Small intestine (tissue), 7 donors: Measurements from ENCODE around the gene RHBDD1. TPM values are rescaled to one million over a fixed set of nuclear protein-coding genes. Genes with fewer than 3 reads are reported as not detected.
"Not testable (repeated sequence)": the region's sequence is repeated elsewhere in the genome, so short reads cannot be mapped to it uniquely, and the experiment has no call there.

Experiments used
- DNase-seq, 2 donors: peaks; one replicate each; pipeline versions ENCODE4 v3.0.0 to v3.0.0-alpha.2; 2013
- FAIRE-seq: peaks from 2 replicates; lab custom pipeline; 2012; peaks lifted over from hg19 to GRCh38; lab: Jason Lieb, UNC
- H3K27ac ChIP-seq, 3 donors: one replicate each; pipeline ENCODE4 v1.5.1; 2013; ENCODE audit warnings: low read length in 2 of 3, mild to moderate bottlenecking in 2 of 3, control low read depth in 1 of 3, inconsistent platforms in 1 of 3, low read depth in 1 of 3, moderate library complexity in 1 of 3
- H3K27me3 ChIP-seq, 3 donors: one replicate each; pipeline ENCODE4 v1.6.1; 2013; ENCODE audit warnings: low read length in 3 of 3, inconsistent platforms in 1 of 3; ENCODE audit not compliant: control insufficient read depth in 3 of 3, insufficient read depth in 3 of 3
- H3K36me3 ChIP-seq, 3 donors: one replicate each; pipeline ENCODE4 v1.6.1; 2013; ENCODE audit warnings: low read length in 3 of 3, inconsistent platforms in 1 of 3, low read depth in 1 of 3, mild to moderate bottlenecking in 1 of 3, moderate library complexity in 1 of 3; ENCODE audit not compliant: control insufficient read depth in 3 of 3, insufficient read depth in 2 of 3
- H3K4me1 ChIP-seq, 3 donors: one replicate each; pipeline ENCODE4 v1.6.1; 2013; ENCODE audit warnings: low read length in 2 of 3, inconsistent platforms in 1 of 3, low read depth in 1 of 3, mild to moderate bottlenecking in 1 of 3, moderate library complexity in 1 of 3; ENCODE audit not compliant: control insufficient read depth in 3 of 3, insufficient read depth in 2 of 3
- H3K4me3 ChIP-seq, 3 donors: one replicate each; pipeline ENCODE4 v1.5.1; 2013; ENCODE audit warnings: low read length in 3 of 3, control low read depth in 1 of 3, inconsistent platforms in 1 of 3, low read depth in 1 of 3, mild to moderate bottlenecking in 1 of 3, moderate library complexity in 1 of 3
- H3K9me3 ChIP-seq, 2 donors: one replicate each; pipeline ENCODE4 v1.6.1; 2013; ENCODE audit warnings: low read depth in 1 of 2, low read length in 1 of 2; ENCODE audit not compliant: control insufficient read depth in 2 of 2, insufficient read depth in 1 of 2
- WGBS, 3 donors: extraction: QIAGEN DNeasy Blood & Tissue Kit; methylation state at CpG; one replicate each; pipeline ENCODE4 v1.1.7; 2013; 5-methylcytosine and 5-hydroxymethylcytosine counted together
- polyA plus RNA-seq, 4 donors: library from polyadenylated mRNA; stranded (reverse) in 3 of 4; unstranded in 1 of 4; fragments of 200-250 nt in 3 of 4; fragments of 120-200 nt in 1 of 4; gene quantifications; one replicate each; pipeline versions ENCODE4 v1.2.1 to v1.2.3, GENCODE V29; 2013
- donor health status: healthy with polysubstance abuse.
- donor health status: control.
- donor health status: control.
- donor health status: Bipolar disorder and iron deficiency.
- donor health status: healthy.

Gene RHBDD1
- polyA plus RNA-seq, 4 donors: 3.1 to 23.4 (median 8.7) TPM

DNA sequence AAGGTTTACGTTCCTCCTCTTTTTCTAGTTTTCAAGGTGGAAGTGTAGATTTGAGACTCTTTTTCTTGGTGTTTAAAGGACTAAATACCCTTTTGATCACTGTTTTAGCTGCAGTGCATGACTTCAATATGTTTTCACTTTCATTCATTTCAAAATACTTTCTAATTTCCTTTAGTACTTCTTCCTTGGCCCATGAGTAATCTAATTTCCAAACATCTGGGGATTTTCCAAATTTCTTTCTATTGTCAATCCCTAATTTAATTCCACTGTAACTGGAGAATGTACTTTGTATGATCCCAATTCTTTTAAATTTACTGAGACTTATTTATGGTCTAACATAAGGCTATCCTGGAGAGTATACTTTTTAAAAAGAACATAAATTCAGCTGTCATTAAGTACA is 3.8 kb upstream of the RHBDD1 start:
- H3K27ac ChIP-seq: no peak overlapping the region
- FAIRE-seq: no peak
- 94 to 100% (median 97%) methylated on average over 1 of the region's 1 CpG for WGBS, 3 donors

DNA sequence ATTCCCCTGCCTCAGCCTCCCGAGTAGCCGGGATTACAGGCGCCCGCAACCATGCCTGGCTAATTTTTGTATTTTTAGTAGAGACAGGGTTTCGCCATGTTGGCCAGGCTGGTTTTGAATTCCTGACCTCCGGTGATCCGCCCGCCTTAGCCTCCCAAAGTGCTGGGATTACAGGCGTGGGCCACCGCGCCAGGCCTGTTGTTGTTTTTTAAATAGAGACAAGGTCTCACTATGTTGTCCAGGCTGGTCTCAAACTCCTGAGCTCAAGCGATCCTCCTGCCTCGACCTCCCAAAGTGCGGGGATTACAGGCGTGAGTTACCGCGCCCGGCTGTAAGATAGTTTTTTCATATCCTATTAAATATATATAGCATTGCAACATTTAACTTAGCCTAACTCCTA is 974 bp upstream of the RHBDD1 start:
- not testable (repeated sequence) for H3K27ac ChIP-seq, H3K9me3 ChIP-seq, H3K36me3 ChIP-seq, DNase-seq, H3K27me3 ChIP-seq, FAIRE-seq
- WGBS, 3 donors: 75 to 87% (median 85%) methylated on average over 18 of the region's 18 CpGs
- H3K4me1 ChIP-seq: peaks cover 2 to 14% (median 12%) of the 10 kb centered on the region in 3 donors
- peak overlapping the region; percentile 50 to 81 (median 74) for H3K4me3 ChIP-seq

More for the DNA sequence above, 3.8 kb upstream of the RHBDD1 start:
- Histone ChIP-seq H3K27me3 (no peaks in the 10 kb centered on the region), H3K4me1 (peaks cover 0 to 11% (median under 1%) of the 10 kb centered on the region in 3 donors), H3K9me3 (peaks cover 0 to 3% of the 10 kb centered on the region in 2 donors), H3K4me3 (no peak overlapping the region), H3K36me3 (no peaks in the 10 kb centered on the region)
- DNase-seq: no peak

DNA sequence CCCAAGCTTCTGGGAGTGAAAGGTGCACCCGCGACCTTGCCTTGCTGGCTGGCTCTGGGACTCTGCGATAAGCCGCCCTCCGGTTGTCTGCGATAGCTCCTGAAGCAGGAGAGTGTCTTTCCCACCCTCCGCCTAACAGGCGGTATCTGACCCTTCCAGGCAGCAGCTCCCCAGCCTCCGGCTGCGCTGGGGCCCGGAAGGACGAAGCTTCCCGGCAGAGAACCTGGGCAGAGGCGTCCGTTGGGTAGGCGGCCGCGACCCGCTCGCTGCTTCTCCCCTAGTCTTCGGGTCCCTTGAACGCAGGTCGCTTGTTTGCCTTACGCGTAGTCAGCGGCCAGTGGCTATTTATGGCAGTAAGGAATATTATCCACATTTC is 446 bp upstream of the RHBDD1 start:
- no peaks in the 10 kb centered on the region for H3K36me3 ChIP-seq
- no peak for DNase-seq
- 1 to 5% (median 3%) methylated on average over 25 to 26 of the region's 26 CpGs for WGBS, 3 donors
- peaks cover 0 to 3% of the 10 kb centered on the region in 2 donors for H3K9me3 ChIP-seq
- H3K4me1 ChIP-seq: peaks cover 2 to 16% (median 14%) of the 10 kb centered on the region in 3 donors
- H3K27ac ChIP-seq: peak overlapping the region; percentile 98 to 100 (median 99)
- H3K27me3 ChIP-seq: no peaks in the 10 kb centered on the region
- H3K4me3 ChIP-seq: peak overlapping the region; percentile 50 to 81 (median 74)
- no peak for FAIRE-seq

DNA sequence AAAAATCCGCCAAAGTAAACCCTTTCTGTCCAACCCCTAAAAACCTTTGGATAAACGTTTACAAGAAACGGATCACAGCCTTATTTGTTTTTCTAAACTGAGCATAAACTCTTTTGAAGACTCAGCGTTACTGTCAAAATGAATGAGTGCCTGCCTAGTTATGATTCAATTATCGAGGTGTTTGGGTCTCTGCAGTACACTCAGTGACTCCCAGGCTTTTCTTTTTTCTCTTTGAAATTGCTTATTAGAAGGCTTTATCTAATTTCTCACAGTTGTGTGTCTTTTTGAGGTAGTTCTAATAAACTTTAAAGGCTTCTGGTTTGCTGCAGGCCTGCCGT is 663 bp downstream of the RHBDD1 start:
- Histone ChIP-seq H3K27ac (peak overlapping the region; percentile 98 to 100 (median 99)), H3K4me1 (peaks cover 2 to 16% (median 14%) of the 10 kb centered on the region in 3 donors), H3K9me3 (peaks cover 0 to 3% of the 10 kb centered on the region in 2 donors), H3K4me3 (peak overlapping the region in 2 of 3 donors; percentile 74 to 81), H3K27me3 (no peaks in the 10 kb centered on the region), H3K36me3 (no peaks in the 10 kb centered on the region)
- FAIRE-seq (no peak), DNase-seq (no peak)
- 1 to 2% (median 1%) methylated on average over 6 of the region's 6 CpGs for WGBS, 3 donors

DNA sequence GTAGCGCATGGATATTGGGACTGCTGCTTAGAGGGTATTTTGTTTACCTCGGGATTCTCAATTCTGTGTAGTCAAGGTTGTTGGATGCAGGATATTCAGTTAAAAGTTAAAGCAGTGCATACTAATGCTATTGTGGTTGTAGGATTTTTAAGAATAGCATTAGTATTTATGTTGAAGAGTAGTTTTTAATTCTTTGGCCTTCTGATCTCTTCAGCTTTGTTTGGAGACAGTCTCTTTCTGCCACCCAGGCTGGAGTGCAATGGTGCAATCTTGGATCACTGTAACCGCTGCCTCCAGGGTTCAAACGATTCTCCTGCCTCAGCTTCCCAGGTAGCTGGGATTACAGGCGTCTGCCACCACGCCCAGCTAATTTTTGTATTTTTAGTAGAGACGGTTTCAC is 1.5 kb downstream of the RHBDD1 start:
- H3K27me3 ChIP-seq: no peaks in the 10 kb centered on the region
- FAIRE-seq: no peak
- H3K9me3 ChIP-seq: peaks cover 0 to 3% of the 10 kb centered on the region in 2 donors
- H3K4me3 ChIP-seq: no peak overlapping the region
- 64 to 86% (median 68%) methylated on average over 7 of the region's 7 CpGs for WGBS, 3 donors
- no peaks in the 10 kb centered on the region for H3K36me3 ChIP-seq
- H3K27ac ChIP-seq: peak overlapping the region; percentile 98 to 100 (median 99)
- peaks cover 2 to 16% (median 14%) of the 10 kb centered on the region in 3 donors for H3K4me1 ChIP-seq
- DNase-seq: no peak

DNA sequence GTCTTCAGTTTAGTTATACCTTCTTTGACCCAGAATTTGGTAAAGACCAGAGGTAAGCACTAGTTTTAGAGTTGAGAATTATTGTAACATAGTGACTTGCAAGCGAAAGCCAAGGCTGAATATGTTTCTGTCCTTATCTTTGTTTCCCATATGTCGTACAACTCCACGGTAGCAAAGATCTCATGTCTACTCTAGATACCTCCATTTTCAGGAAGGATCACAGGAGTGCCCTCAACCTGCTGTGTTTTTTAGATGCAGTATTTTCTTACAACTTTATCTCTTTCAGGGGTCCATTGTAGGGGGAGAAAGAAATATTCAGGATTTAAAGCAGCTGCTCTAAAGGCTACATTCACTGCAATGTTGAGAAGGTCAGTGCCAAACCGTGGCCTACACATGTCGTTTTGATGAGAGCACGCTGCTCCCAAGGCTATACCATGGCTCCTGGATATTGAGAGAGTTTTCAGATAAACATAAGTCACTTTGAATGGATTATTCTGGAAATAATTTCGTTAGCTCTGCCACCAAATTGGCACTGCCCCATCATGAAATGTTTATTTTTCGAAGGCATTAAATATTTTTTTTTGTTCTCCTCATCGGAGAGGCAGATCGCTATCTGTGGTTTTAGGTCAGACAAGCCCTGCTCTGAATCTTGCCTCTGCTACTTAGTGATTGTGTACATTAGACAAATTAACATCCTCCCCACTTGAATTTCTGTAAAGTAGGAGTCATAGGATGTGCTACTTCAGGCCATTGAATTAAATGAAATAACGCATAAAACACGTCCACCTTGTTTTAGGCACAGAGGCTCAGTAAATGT is 2.1 kb downstream of the RHBDD1 start:
- Histone ChIP-seq H3K36me3 (no peaks in the 10 kb centered on the region), H3K4me3 (no peak overlapping the region), H3K27ac (peak overlapping the region; percentile 48 to 100 (median 99)), H3K9me3 (peaks cover 0 to 3% of the 10 kb centered on the region in 2 donors), H3K4me1 (peaks cover 2 to 16% (median 14%) of the 10 kb centered on the region in 3 donors), H3K27me3 (no peaks in the 10 kb centered on the region)
- FAIRE-seq (no peak), DNase-seq (peak in 1 of 2 donors; percentile 1)
- WGBS, 3 donors: 77 to 88% (median 77%) methylated on average over 12 of the region's 12 CpGs

DNA sequence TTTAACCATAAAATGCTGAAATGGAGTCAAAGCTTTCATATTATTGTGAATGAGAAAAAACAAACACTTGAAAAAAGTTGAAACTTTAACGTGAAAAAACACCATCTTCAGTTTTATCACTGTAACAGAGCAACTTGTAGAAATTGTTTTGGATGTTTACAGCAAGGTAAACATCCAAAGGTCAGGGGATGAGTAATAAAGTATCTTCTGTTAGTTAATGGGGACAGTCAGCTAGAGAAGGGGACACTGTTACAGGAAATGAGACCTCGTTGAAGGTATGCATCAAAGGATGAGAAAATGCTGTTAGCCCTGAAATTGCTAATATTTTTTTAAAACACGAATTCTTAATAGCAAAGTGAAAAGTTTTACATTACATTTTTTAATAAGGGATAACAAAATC is 2.9 kb downstream of the RHBDD1 start:
- FAIRE-seq (no peak), DNase-seq (peak; percentile 2 to 6)
- Histone ChIP-seq H3K27me3 (no peaks in the 10 kb centered on the region), H3K4me3 (no peak overlapping the region), H3K36me3 (no peaks in the 10 kb centered on the region), H3K4me1 (peaks cover 2 to 16% (median 14%) of the 10 kb centered on the region in 3 donors), H3K9me3 (peaks cover 0 to 3% of the 10 kb centered on the region in 2 donors), H3K27ac (no peak overlapping the region)
- WGBS, 3 donors: 37 to 49% (median 39%) methylated on average over 3 of the region's 3 CpGs

DNA sequence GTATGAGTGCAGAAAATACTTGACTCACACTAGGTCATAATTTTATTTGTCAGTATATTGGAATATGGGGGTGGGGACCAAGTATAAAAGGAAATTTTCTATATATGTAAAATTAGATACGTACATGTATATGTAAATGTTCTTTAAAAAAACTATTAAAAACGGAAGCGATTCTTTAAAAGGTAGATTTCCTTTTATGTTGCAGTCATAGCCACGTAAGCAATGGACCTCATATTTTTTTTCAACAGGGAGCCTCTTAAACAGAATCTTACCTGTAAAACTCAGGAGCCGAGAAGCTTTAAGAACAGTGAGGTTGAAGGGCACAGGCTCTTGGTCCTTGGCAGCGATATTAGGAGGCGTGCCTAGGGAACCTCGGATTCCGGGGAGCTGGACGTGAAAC is 3.3 kb downstream of the RHBDD1 start:
- Histone ChIP-seq H3K4me3 (no peak overlapping the region), H3K36me3 (no peaks in the 10 kb centered on the region), H3K4me1 (peaks cover 2 to 16% (median 14%) of the 10 kb centered on the region in 3 donors), H3K27me3 (no peaks in the 10 kb centered on the region), H3K27ac (peak overlapping the region in 1 of 3 donors; percentile 27), H3K9me3 (peaks cover 0 to 3% of the 10 kb centered on the region in 2 donors)
- FAIRE-seq (no peak), DNase-seq (no peak)
- 87 to 93% (median 91%) methylated on average over 10 of the region's 10 CpGs for WGBS, 3 donors
